Hepatocyte (in vitro differentiated cells): ENCODE results near the gene MPDZ.

Experiments
- CTCF ChIP-seq: fragments of 200-600 bp; sonication (generic); IDR thresholded peaks from 2 replicates; pipeline ENCODE4 v1.5.1; 2016; ENCODE audit warnings: antibody characterized with exemption, mild to moderate bottlenecking; ENCODE audit not compliant: poor library complexity
- EZH2 ChIP-seq: fragments of 200-600 bp; sonication (generic); IDR thresholded peaks from 2 replicates; pipeline ENCODE4 v1.6.1; 2016; ENCODE audit warnings: antibody characterized with exemption, mild to moderate bottlenecking, borderline replicate concordance
- EZH2phosphoT487 ChIP-seq: fragments of 200-600 bp; sonication (generic); IDR thresholded peaks from one replicate; pipeline ENCODE4 v1.6.1; 2018; ENCODE audit warnings: antibody characterized with exemption, mild to moderate bottlenecking, low read depth, moderate library complexity; ENCODE audit not compliant: unreplicated experiment, severe bottlenecking

DNA sequence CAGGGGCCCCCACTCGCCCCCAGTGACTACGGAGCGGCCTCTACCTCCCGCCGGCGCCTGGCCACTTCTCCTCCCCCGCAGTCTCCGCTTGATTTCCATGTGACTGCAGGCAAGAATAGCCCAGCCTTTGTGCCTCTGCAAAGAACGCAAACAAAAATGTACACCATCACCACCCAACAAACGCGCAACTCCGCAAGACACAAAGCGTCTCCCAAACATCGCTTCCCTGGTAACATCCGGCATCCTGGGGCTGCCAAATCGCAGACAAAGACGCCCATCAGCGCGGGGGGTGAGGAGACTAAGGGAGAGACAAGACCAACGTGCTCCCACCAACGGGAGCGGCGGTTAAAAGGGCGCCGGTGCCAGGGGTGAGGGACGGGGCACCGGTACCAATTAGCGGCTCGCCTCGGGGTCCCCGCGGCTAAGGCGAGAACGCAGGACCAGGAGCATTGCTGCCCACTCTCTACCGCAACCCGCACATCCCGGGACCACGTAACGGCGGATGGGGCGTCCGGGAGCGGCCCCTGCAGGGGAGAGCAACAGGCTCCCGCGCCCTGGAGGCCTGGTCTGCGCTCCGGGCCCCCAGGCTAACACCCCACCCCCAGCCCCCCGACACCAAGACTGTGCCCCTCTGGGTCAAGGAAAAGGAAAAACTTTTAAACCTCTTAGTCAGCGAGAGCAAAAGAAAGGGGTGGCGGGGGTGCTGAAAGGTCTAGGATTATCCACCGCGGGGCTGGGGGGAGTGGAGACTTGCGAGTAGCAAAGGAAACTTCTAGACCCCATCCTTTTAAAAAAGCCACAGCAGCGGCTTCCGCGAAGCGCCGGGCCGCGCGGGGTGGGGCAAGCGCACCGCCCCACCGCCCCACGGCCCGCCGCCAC is 885 bp downstream of the MPDZ start:
- TF ChIP-seq CTCF (peak; percentile 19), EZH2 (no peak), EZH2phosphoT487 (no peak)
